H1 (cell line): ENCODE results near the gene PAX5. TPM values are rescaled to one million over a fixed set of nuclear protein-coding genes. Genes with fewer than 3 reads are reported as not detected.
A peak's percentile ranks its signal among the peaks of the same experiment; 100 is the strongest.

ENCODE experiments used
- CTCF ChIA-PET: fragments of 300-600 bp; sonication (Branson Sonifier 250); formaldehyde crosslinking; loops from one replicate; lab custom pipeline; 2021; ENCODE audit not compliant: partially characterized antibody; lab: Charles Lee
- POLR2A ChIA-PET: fragments of 300-600 bp; sonication (Branson Sonifier 250); formaldehyde crosslinking; loops from one replicate; lab custom pipeline; 2021; ENCODE audit warnings: inconsistent platforms; ENCODE audit not compliant: partially characterized antibody; lab: Charles Lee
- DNase-seq, 2 experiments: peaks; one replicate each; pipeline versions ENCODE4 v3.0.0 to v3.0.0-alpha.2; 2010 to 2022; ENCODE audit warnings: low spot score in 2 of 2, low read depth in 1 of 2, mixed read lengths in 1 of 2
- FAIRE-seq: peaks from 2 replicates; lab custom pipeline; 2011; peaks lifted over from hg19 to GRCh38; lab: Jason Lieb, UNC
- H2AFZ ChIP-seq: 2 replicates; pipeline ENCODE4 v1.8.1; 2012; ENCODE audit warnings: low read length, inconsistent platforms
- H2AK5ac ChIP-seq: 2 replicates; pipeline ENCODE4 v1.6.1; 2013; ENCODE audit warnings: low read depth, low read length
- H2BK120ac ChIP-seq: replicated peaks from 2 replicates; pipeline ENCODE3; 2013; ENCODE audit warnings: low read depth, low read length, inconsistent platforms
- H2BK12ac ChIP-seq: 2 replicates; pipeline ENCODE4 v1.6.1; 2013; ENCODE audit warnings: low read depth, low read length
- H2BK15ac ChIP-seq: 2 replicates; pipeline ENCODE4 v1.6.1; 2013; ENCODE audit warnings: low read length
- H2BK20ac ChIP-seq: 2 replicates; pipeline ENCODE4 v1.6.1; 2013; ENCODE audit warnings: low read length
- H2BK5ac ChIP-seq: 2 replicates; pipeline ENCODE4 v1.6.1; 2013; ENCODE audit warnings: low read depth, low read length
- H3K14ac ChIP-seq: 2 replicates; pipeline ENCODE4 v1.6.1; 2013; ENCODE audit warnings: inconsistent platforms; ENCODE audit not compliant: insufficient read length
- H3K18ac ChIP-seq: 2 replicates; pipeline ENCODE4 v1.6.1; 2013; ENCODE audit warnings: low read length; ENCODE audit errors: extremely low read depth
- H3K23ac ChIP-seq: 2 replicates; pipeline ENCODE4 v1.6.1; 2013; ENCODE audit warnings: inconsistent platforms; ENCODE audit not compliant: insufficient read length
- H3K23me2 ChIP-seq: 2 replicates; pipeline ENCODE4 v1.6.1; 2013; ENCODE audit warnings: low read depth, low read length
- H3K27ac ChIP-seq: 2 replicates; pipeline ENCODE4 v1.6.1; 2011; ENCODE audit warnings: low read depth, low read length, inconsistent platforms
- H3K27me3 ChIP-seq, 4 experiments: replicated peaks in 1 of 4; 1 replicate in 1 of 4; 2 replicates in 3 of 4; pipeline versions ENCODE4 v1.6.1 to v1.8.1; 2011 to 2013; ENCODE audit warnings: low read length in 3 of 4, mild to moderate bottlenecking in 3 of 4, inconsistent platforms in 2 of 4, mixed read lengths in 2 of 4, moderate library complexity in 1 of 4; ENCODE audit not compliant: control insufficient read depth in 3 of 4, insufficient read depth in 3 of 4; ENCODE audit errors: extremely low read depth in 1 of 4
- H3K36me3 ChIP-seq, 4 experiments: 2 replicates each; pipeline versions ENCODE4 v1.6.1 to v1.8.1; 2011 to 2013; ENCODE audit warnings: mild to moderate bottlenecking in 4 of 4, low read length in 3 of 4, moderate library complexity in 2 of 4, control low read depth in 1 of 4, inconsistent platforms in 1 of 4; ENCODE audit not compliant: insufficient read depth in 4 of 4, control insufficient read depth in 2 of 4
- H3K4ac ChIP-seq: replicated peaks from 2 replicates; pipeline ENCODE3; 2013; ENCODE audit warnings: low read length, low read depth, mixed read lengths, inconsistent platforms; ENCODE audit not compliant: insufficient read length
- H3K4me1 ChIP-seq, 4 experiments: replicated peaks in 1 of 4; 1 replicate in 1 of 4; 2 replicates in 3 of 4; pipeline versions ENCODE4 v1.6.1 to v1.8.1; 2011 to 2013; ENCODE audit warnings: low read length in 3 of 4, inconsistent platforms in 2 of 4, mixed read lengths in 1 of 4; ENCODE audit not compliant: insufficient read depth in 4 of 4, control insufficient read depth in 3 of 4
- H3K4me2 ChIP-seq, 2 experiments: 2 replicates each; pipeline versions ENCODE4 v1.6.1 to v1.8.1; 2011 to 2013; ENCODE audit warnings: low read depth in 2 of 2, low read length in 2 of 2, control low read depth in 1 of 2, inconsistent platforms in 1 of 2, mild to moderate bottlenecking in 1 of 2; ENCODE audit not compliant: insufficient read depth in 1 of 2
- H3K4me3 ChIP-seq, 4 experiments: fragments of 200-600, 300-600 bp in 1 of 4; sonication (generic), shearing (Covaris generic), sonication (Bioruptor Twin) in 1 of 4; 2 replicates each; pipeline versions ENCODE4 v1.5.1 to v1.8.1; 2011 to 2016; ENCODE audit warnings: low read length in 4 of 4, low read depth in 3 of 4, control low read depth in 2 of 4, inconsistent platforms in 2 of 4, mild to moderate bottlenecking in 2 of 4, mixed read lengths in 1 of 4, moderate library complexity in 1 of 4; ENCODE audit not compliant: insufficient read depth in 2 of 4; ENCODE audit errors: extremely low read depth in 1 of 4
- H3K56ac ChIP-seq: replicated peaks from 2 replicates; pipeline ENCODE3; 2013; ENCODE audit warnings: low read depth, mild to moderate bottlenecking, mixed read lengths, low read length, inconsistent platforms; ENCODE audit not compliant: insufficient read length
- H3K79me1 ChIP-seq: 2 replicates; pipeline ENCODE4 v1.6.1; 2013; ENCODE audit warnings: low read depth, low read length, control low read depth
- H3K79me2 ChIP-seq, 2 experiments: 2 replicates each; pipeline versions ENCODE4 v1.6.1 to v1.8.1; 2012 to 2013; ENCODE audit warnings: low read length in 2 of 2, mild to moderate bottlenecking in 2 of 2, inconsistent platforms in 1 of 2; ENCODE audit not compliant: insufficient read depth in 2 of 2, control insufficient read depth in 1 of 2
- H3K9ac ChIP-seq, 4 experiments: replicated peaks in 1 of 4; 1 replicate in 1 of 4; 2 replicates in 3 of 4; pipeline versions ENCODE4 v1.6.1 to v1.8.1; 2011 to 2013; ENCODE audit warnings: low read depth in 3 of 4, low read length in 3 of 4, control low read depth in 2 of 4, mild to moderate bottlenecking in 2 of 4, moderate library complexity in 2 of 4, inconsistent platforms in 1 of 4; ENCODE audit errors: extremely low read depth in 1 of 4
- H3K9me3 ChIP-seq, 2 experiments: 2 replicates each; pipeline versions ENCODE4 v1.6.1 to v1.8.1; 2012 to 2013; ENCODE audit warnings: mild to moderate bottlenecking in 2 of 2, moderate library complexity in 2 of 2, control low read depth in 1 of 2, inconsistent platforms in 1 of 2, low read depth in 1 of 2, low read length in 1 of 2, mixed read lengths in 1 of 2; ENCODE audit not compliant: insufficient read depth in 2 of 2
- H4K20me1 ChIP-seq, 2 experiments: replicated peaks in 1 of 2; 2 replicates each; pipeline versions ENCODE3 to v1.8.1; 2011 to 2013; ENCODE audit warnings: inconsistent platforms in 2 of 2, low read length in 2 of 2, mild to moderate bottlenecking in 1 of 2; ENCODE audit not compliant: insufficient read depth in 2 of 2, control insufficient read depth in 1 of 2
- H4K5ac ChIP-seq: 2 replicates; pipeline ENCODE4 v1.6.1; 2013; ENCODE audit warnings: low read length, low read depth, mixed read lengths, inconsistent platforms; ENCODE audit not compliant: insufficient read length
- H4K8ac ChIP-seq: 2 replicates; pipeline ENCODE4 v1.8.0; 2013; ENCODE audit warnings: mild to moderate bottlenecking, moderate library complexity, low read length, inconsistent platforms; ENCODE audit not compliant: insufficient read depth; ENCODE audit errors: extremely low read depth
- H4K91ac ChIP-seq: replicated peaks from 2 replicates; pipeline ENCODE3; 2013; ENCODE audit warnings: low read length, mixed read lengths, inconsistent platforms; ENCODE audit not compliant: insufficient read length
- BACH1 ChIP-seq: IDR thresholded peaks from 2 replicates; pipeline ENCODE4 v1.6.1; 2012; ENCODE audit warnings: low read length, improper control_type of control experiment
- BRCA1 ChIP-seq: IDR thresholded peaks from 2 replicates; pipeline ENCODE4 v1.6.1; 2012; ENCODE audit warnings: low read depth, low read length, improper control_type of control experiment
- CBX8 ChIP-seq: fragments of 300-800, 300-1000 bp; sonication (generic); IDR thresholded peaks from 2 replicates; pipeline ENCODE4 v1.7.1; 2016; ENCODE audit warnings: low read depth, low read length, borderline replicate concordance
- CHD2 ChIP-seq: IDR thresholded peaks from 2 replicates; pipeline ENCODE4 v1.6.1; 2012; ENCODE audit warnings: low read length, improper control_type of control experiment
- EZH2 ChIP-seq: fragments of 200-600 bp; sonication (generic); IDR thresholded peaks from 2 replicates; pipeline ENCODE4 v1.7.1; 2012; ENCODE audit warnings: low read depth, mild to moderate bottlenecking, moderate library complexity, low read length, inconsistent platforms; ENCODE audit not compliant: severe bottlenecking
- GTF2F1 ChIP-seq: IDR thresholded peaks from 2 replicates; pipeline ENCODE4 v1.6.1; 2012; ENCODE audit warnings: low read depth, low read length, improper control_type of control experiment, borderline replicate concordance
- RNF2 ChIP-seq: fragments of 200-900, 300-1000 bp; sonication (generic); IDR thresholded peaks from 2 replicates; pipeline ENCODE4 v1.7.1; 2016; ENCODE audit warnings: borderline replicate concordance, low read depth, mild to moderate bottlenecking, antibody characterized with exemption, low read length; ENCODE audit not compliant: poor library complexity, severe bottlenecking; ENCODE audit errors: missing control alignments
- SIRT6 ChIP-seq: IDR thresholded peaks from one replicate; pipeline ENCODE4 v1.7.1; 2012; ENCODE audit warnings: low read length, inconsistent platforms
- SP1 ChIP-seq: IDR thresholded peaks from 2 replicates; pipeline ENCODE4 v1.6.1; 2011; ENCODE audit warnings: low read depth, low read length
- SP4 ChIP-seq: IDR thresholded peaks from 2 replicates; pipeline ENCODE4 v1.6.1; 2012; ENCODE audit warnings: low read length, inconsistent platforms
- TEAD4 ChIP-seq: IDR thresholded peaks from 2 replicates; pipeline ENCODE4 v1.6.1; 2012; ENCODE audit warnings: low read depth, low read length, inconsistent platforms, mixed read lengths
- ZNF274 ChIP-seq: IDR thresholded peaks from 2 replicates; pipeline ENCODE4 v1.7.0; 2012; ENCODE audit warnings: low read length, borderline replicate concordance; ENCODE audit errors: extremely low read depth
- WGBS, 2 experiments: shearing (Covaris generic) in 1 of 2; methylation state at CpG; one replicate each; pipeline versions ENCODE4 v1.1.6 to v1.1.7; 2013 to 2015; ENCODE audit warnings: low lambda C conversion rate in 2 of 2, mixed read lengths in 2 of 2, inconsistent platforms in 1 of 2, low coverage in 1 of 2, missing lambda C conversion rate in 1 of 2; ENCODE audit not compliant: insufficient replicate concordance in 2 of 2, insufficient coverage in 1 of 2, insufficient read length in 1 of 2; ENCODE audit errors: extremely low coverage in 1 of 2, missing lambda C conversion rate in 1 of 2; 5-methylcytosine and 5-hydroxymethylcytosine counted together
- polyA plus RNA-seq, 7 experiments: library from polyadenylated mRNA; depleted of rRNA in 3 of 7; stranded (reverse) in 5 of 7; unstranded in 2 of 7; fragments of >200 nt in 5 of 7; fragments of 200-250 nt in 2 of 7; gene quantifications; 1 replicate in 5 of 7; 2 replicates in 1 of 7; 4 replicates in 1 of 7; pipeline versions ENCODE4 v1.2.1 to v1.2.3, GENCODE V29; 2011 to 2013; ENCODE audit warnings: missing spikeins in 2 of 7, mixed read lengths in 2 of 7
- total RNA-seq: library from RNA; stranded (reverse); fragmentation: NEBNext Ultra II Directional; extraction: Animal tissue kit (Norgen Biotek cat#: 25700); gene quantifications from 2 replicates; pipeline ENCODE4 v1.2.1, GENCODE V29; 2021

PAX5 gene
- total and polyA plus RNA-seq, 2 of the 8 experiments (the other 6 are each of a cell fraction or from before 2014, with no cell fraction given): 0.29 to 0.43 TPM

- H2BK20ac ChIP-seq: peak overlapping the region; percentile 3; the same call in 1 of the 2 replicates
- no peak overlapping the region for H3K18ac ChIP-seq
- H2BK120ac ChIP-seq: no peak overlapping the region
- H4K91ac ChIP-seq: peak overlapping the region; percentile 48
- POLR2A ChIA-PET: no interaction called here
- peak overlapping the region; percentile 74; the same call in 1 of the 2 replicates for H4K8ac ChIP-seq
- H3K56ac ChIP-seq: no peak overlapping the region
- no peak overlapping the region for H2BK15ac ChIP-seq
- WGBS, 2 experiments: 5% methylated on average over 53 of the region's 53 CpGs; no CpG with 5 or more reads in 1 of the 2 experiments
- no peaks in the 10 kb centered on the region for H3K9me3 ChIP-seq
- H3K4me3 ChIP-seq: peak overlapping the region; percentile 52 to 63 (median 54); a peak in 7 of 8 replicates
- H2AK5ac ChIP-seq: no peak overlapping the region
- peaks cover 0 to 2% (median 0%) of the 10 kb centered on the region in 4 experiments; a peak in 1 of 8 replicates for H3K36me3 ChIP-seq
- no peak overlapping the region for H3K4ac ChIP-seq
- CTCF ChIA-PET: interaction anchor here (0.5 to 1.6 kb wide), 4 partner anchors 8 to 361 kb away, joined by 3 to 6 read pairs (median 4); no protein-coding TSS in a partner anchor
- H3K4me2 ChIP-seq: peak overlapping the region; percentile 81 to 87
- H3K23me2 ChIP-seq: peaks cover 24% of the 10 kb centered on the region
- H2BK5ac ChIP-seq: no peak overlapping the region
- H3K27ac ChIP-seq: no peak overlapping the region
- FAIRE-seq (no peak), DNase-seq (peak in 1 of 2 experiments; percentile 68)
- H4K5ac ChIP-seq: no peak overlapping the region
- no peaks in the 10 kb centered on the region for H3K79me1 ChIP-seq
- H3K4me1 ChIP-seq: peaks cover 0 to 49% (median 19%) of the 10 kb centered on the region in 4 experiments; a peak in 5 of 7 replicates
- H2AFZ ChIP-seq: peak overlapping the region; percentile 76
- H4K20me1 ChIP-seq: peaks cover 7 to 14% of the 10 kb centered on the region in 2 experiments
- H3K27me3 ChIP-seq: peaks cover 82 to 98% (median 95%) of the 10 kb centered on the region in 4 experiments
- H3K9ac ChIP-seq: no peak overlapping the region
- H2BK12ac ChIP-seq: no peak overlapping the region; the same call in 1 of the 2 replicates
- H3K79me2 ChIP-seq: no peaks in the 10 kb centered on the region
- no peak overlapping the region for H3K14ac ChIP-seq
- H3K23ac ChIP-seq: no peak overlapping the region
- no peak for TF ChIP-seq GTF2F1
- TF ChIP-seq SP1: no peak
- TF ChIP-seq ZNF274: no peak
- 0 out of 2 replicates have a peak, but pooled peaks have one; percentile 43 for TF ChIP-seq SP4
- no peak for TF ChIP-seq SIRT6
- TF ChIP-seq BRCA1: no peak
- no peak for TF ChIP-seq CHD2
- TF ChIP-seq RNF2: peak; percentile 65
- no peak for TF ChIP-seq TEAD4
- TF ChIP-seq BACH1: no peak
- TF ChIP-seq EZH2: peak; percentile 90
- no peak for TF ChIP-seq CBX8
Observed at GRCh38 chr9:37029776-37030610, 4.1 kb downstream of the PAX5 start.
